GM21515 (cell line): ENCODE data around the gene NPAS2.
A peak's percentile ranks its signal among the peaks of the same experiment; 100 is the strongest.

Source experiments
- ATAC-seq: cut with Tn5 transposase; IDR thresholded peaks from one replicate; pipeline ENCODE4 v1.9.1; 2021; ENCODE audit not compliant: unreplicated experiment

The NPAS2 gene

DNA sequence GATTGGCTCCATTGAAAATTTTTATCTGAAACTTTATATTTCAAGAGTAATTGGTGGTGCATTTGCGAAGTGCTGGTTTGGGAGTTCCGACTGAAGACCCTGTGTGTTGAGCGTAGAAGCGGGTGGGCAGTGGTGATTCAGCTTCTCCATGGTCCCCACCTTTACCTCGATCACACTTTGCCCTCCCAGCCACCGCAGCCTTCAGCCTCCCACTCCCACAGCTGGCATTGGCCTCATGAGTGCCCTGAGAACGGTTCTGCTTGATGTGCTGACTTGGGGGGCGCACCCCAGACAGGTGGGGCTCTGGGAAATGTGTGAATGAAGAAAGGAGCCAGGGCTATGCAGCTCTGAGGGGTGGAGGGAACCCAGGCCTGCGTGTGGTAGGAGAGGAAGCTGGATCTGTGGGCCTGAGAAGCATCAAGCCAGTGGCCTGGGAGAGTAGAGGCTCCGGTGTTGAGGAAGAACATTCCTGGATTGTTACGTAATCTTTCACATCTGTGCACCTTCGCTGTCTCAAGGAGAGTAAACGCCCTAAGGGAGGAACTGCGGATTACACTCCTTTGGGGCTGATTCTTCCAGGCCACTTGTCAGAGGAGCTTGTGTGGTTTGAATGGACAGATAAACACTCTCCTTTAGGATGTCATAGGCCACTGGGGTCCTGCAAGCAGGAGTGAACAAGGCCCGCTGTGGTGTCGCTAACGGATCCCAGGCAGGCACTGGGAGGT is 83.8 kb downstream of the NPAS2 start:
- no peak for ATAC-seq

- ATAC-seq = no peak
Observed at GRCh38 chr2:100905132-100905805, 85.3 kb downstream of the NPAS2 start.

GRCh38 chr2:100906131-100906530 is 86.2 kb downstream of the NPAS2 start:
- no peak for ATAC-seq

DNA sequence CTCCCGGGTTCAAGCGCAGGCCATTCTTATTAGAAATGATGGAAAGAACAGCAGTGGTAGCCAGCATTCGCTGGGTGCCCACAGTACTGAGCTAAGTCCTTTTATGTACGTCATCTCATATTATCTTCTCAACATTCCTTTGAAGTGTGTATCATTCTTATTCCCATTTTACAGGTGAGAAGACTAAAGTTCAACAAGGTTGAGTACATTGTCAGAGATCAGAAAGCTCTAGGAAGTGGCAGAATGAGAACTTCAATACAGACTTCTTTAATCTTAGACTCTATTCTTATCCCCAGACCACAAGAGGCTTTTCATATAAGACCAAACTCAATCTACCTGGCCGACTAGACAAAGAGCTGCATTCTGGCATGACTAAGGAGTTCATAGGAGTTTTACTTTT is 86.7 kb downstream of the NPAS2 start:
- no peak for ATAC-seq

- no peak for ATAC-seq
Observed at GRCh38 chr2:100907832-100908231, 87.9 kb downstream of the NPAS2 start.

- no peak for ATAC-seq
Observed at GRCh38 chr2:100909534-100910081, 89.7 kb downstream of the NPAS2 start.

GRCh38 chr2:100910111-100910510 is 90.2 kb downstream of the NPAS2 start:
- ATAC-seq = no peak

DNA sequence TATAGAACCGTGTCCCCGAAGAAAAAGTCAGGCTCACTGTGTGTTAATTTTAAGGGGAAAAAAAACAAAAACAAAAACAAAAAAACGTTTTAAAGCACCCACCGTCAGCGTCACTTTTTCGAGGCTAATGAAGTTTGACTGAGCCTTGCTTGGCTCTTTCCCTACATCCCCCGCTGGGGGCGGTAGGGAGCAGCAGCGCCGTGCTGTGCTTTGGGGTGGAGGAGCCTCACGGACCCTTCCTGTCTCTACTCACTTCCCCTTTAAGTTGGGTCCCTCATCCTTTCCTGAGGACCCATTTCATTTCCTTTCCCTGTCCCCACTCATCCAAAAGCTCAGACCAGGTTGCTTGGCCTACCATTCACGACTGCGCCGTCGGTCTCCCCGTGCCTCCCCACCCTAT is 99.4 kb downstream of the NPAS2 start:
- no peak for ATAC-seq

DNA sequence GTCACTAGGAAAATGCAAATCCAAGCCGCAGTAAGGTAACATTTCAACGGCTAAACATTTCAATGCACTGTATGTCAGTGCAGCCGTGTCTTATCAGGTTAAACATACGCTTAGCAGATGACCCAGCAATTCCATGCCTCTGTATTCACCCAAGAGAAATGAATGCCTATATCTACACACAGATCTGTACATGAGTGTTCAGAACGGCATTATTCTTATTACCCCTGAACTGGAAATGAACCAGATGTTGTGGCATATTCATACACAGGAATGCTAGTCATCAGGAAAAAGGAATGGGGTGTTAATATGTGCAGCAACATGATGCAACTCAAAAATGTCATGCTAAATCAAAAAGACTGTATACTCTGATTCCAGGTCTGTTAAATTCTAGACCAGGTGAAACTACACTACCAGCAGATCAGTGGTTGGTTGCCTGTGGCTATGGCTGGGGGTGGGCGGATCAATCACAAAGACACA is 101.8 kb downstream of the NPAS2 start:
- ATAC-seq = no peak

GRCh38 chr2:100923461-100924060 is 103.6 kb downstream of the NPAS2 start:
- ATAC-seq = no peak

- peak; percentile 17 for ATAC-seq
Observed at GRCh38 chr2:100924122-100924519, 104.2 kb downstream of the NPAS2 start.

GRCh38 chr2:100924520-100925451 is 104.8 kb downstream of the NPAS2 start:
- ATAC-seq = peak; percentile 89

GRCh38 chr2:100928235-100928634 is 108.3 kb downstream of the NPAS2 start:
- no peak for ATAC-seq

- ATAC-seq = no peak
Observed at GRCh38 chr2:100929147-100929546, 109.2 kb downstream of the NPAS2 start.

DNA sequence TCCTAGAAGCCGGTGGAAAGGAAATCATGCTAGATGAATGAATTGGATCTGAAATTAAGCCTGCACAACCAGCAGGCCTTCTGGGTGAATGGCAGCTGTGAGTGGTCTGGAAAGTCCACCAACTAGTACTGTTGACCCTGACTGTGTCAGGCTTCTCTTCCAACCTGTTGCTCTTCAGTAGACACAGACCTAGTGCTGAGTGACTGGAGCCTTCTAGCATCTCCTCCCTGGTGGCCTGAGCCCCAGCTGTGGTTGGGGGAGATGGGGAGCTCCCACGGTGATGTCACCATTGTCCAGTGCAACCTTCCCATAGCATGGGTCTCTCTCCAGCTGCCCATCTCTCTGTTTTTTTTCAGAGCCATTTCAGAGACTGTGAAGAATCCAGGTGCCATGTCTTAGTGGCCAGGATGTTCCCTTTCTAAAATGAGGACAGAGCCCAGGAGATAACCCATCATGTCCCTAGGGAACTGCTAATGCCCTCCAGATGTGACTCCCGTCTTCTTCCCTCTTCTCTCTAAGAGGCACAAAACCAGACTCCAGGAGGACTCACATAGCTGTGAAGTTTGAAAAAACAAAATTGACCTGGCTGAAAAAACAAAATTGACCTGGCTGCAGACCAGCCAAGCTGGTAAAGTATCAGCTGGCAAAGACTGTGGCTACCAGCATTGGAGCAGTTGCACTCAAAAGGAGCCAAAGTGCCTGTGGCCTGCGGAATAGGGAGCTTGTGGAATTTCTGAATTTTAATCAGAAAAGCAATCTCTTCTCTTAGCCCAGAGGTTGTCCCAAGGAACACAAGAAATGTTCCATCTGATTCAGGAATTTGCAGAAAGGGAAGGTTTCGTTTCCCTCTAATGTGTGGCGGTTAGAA is 114.8 kb downstream of the NPAS2 start:
- no peak for ATAC-seq

DNA sequence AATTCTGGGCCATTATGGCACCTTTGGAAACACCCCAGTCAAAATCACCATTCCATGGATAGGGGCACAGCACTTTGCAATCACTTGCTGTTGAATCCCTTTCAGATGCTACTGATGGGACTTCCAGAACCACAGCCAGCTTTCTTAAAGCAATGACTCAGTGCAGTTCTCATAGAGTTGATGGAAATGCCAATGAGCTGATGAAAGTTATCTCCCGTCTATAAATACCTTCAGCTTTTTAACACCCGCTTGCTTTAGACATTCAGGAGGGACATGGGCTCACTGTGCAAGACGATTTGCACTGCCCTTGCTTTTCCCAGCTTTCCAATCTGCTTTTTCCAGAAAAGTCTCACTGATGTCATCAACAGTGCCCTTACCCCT is 115.4 kb downstream of the NPAS2 start:
- ATAC-seq = no peak

DNA sequence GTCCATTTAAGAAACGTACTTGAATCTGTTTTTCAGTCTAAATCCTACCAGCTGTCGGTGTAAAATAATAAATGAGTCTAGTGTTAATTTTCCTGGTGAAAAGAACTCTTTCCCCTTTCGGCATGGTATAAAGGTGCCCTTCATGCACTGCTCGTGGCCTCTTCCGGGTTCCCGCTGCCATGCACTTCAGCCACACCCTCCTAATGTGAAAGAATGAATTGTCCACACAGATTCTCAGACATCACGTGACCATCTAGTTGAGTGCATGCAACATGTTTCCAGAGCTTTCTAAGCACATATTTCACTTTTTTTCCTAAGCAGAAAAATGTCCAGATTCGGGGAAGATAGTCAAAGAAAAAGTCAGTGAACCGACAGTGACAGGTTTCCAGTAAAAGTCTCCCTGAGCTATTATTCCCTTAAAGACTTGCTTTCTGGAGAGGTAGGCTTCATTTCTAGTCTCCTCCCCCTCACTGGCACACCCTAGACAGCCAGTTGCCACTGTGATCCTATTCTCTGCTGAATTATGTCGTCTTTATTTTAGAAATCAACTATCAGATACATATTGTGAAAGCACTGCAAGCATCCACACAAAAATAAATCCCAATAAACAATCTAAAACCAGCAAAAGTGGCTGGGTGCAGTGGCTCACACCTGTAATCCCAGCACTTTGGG is 116.3 kb downstream of the NPAS2 start:
- ATAC-seq = no peak

DNA sequence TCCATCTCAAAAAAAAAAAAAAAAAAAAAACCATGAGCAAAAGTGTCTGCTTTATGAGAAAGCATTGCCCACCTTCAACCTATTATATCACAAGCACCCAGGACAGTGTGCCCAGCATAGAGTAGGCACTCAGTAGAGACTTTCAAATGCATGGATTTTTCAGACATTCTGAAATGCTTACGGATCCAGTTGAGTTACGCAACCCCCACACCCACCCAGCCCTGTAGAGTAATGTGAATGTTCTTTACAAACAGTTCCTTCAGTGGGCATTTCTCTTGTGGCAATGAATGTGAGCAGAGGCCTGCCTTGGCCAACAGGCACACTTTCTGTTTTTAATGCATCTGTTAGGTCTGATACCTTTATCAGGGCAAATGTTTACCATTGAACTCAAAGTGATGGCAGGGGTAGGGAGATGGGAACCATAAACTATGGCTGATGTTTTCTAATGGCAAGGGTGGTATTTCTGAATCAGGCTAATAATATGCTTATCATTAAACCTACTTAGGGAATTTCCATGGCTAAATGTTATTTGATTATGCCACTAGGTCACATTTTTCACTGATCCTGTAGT is 117.1 kb downstream of the NPAS2 start:
- ATAC-seq = no peak
